AG09309 (cell line): ENCODE data around the gene XRCC5.

Experiments used
- DNase-seq: peaks from one replicate; pipeline ENCODE4 v3.0.0-alpha.2; 2010; ENCODE audit warnings: low read depth
- H3K4me3 ChIP-seq: 2 replicates; pipeline ENCODE4 v1.5.1; 2011; ENCODE audit warnings: mild to moderate bottlenecking, low read depth, low read length, moderate library complexity; ENCODE audit not compliant: control insufficient read depth
- TF ChIP-seq, protein P1 (sequence below): IDR thresholded peaks from 2 replicates; pipeline ENCODE4 v1.5.1; 2011; ENCODE audit warnings: mild to moderate bottlenecking, low read depth, low read length, inconsistent platforms; ENCODE audit not compliant: insufficient read depth, control insufficient read depth; ENCODE audit errors: missing control alignments

The XRCC5 gene

DNA sequence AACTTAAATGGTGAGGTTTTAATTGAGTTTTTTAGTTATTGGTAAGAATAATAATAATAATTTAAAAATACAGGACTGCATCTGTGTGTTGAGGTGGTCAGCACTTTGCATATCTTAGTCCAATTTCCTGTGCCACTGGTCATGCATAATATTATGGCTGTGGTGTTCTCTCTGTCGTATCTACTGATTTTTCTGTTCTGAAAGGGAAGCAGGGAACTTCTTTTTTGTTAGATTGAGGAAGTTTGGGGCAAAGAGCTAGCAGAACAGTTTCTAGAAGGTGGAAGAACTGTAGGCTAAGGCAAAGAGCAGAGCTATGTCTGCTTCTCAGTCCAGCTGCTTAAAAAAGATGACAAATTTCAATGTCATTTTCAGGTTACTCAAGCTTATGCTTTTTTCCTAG is 74.3 kb downstream of the XRCC5 start:
- H3K4me3 ChIP-seq: no peak overlapping the region
- DNase-seq: no peak
- TF ChIP-seq, protein P1, sequence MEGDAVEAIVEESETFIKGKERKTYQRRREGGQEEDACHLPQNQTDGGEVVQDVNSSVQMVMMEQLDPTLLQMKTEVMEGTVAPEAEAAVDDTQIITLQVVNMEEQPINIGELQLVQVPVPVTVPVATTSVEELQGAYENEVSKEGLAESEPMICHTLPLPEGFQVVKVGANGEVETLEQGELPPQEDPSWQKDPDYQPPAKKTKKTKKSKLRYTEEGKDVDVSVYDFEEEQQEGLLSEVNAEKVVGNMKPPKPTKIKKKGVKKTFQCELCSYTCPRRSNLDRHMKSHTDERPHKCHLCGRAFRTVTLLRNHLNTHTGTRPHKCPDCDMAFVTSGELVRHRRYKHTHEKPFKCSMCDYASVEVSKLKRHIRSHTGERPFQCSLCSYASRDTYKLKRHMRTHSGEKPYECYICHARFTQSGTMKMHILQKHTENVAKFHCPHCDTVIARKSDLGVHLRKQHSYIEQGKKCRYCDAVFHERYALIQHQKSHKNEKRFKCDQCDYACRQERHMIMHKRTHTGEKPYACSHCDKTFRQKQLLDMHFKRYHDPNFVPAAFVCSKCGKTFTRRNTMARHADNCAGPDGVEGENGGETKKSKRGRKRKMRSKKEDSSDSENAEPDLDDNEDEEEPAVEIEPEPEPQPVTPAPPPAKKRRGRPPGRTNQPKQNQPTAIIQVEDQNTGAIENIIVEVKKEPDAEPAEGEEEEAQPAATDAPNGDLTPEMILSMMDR: no peak

DNA sequence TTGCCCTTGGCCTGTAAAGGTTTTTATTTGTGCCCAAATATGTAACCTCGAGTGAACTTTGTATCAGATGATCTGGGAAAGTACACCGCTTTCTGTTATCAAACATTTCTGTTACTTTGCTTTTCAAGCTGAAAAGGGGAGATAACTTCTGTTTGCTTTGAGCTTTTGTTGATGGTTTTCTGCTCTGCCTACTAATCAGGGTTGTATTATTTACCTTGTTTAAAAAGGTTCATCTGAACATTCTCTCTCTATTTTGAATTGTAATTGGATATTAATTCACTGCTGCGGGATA is 79.4 kb downstream of the XRCC5 start:
- DNase-seq: no peak

GRCh38 chr2:216188956-216189355 is 79.8 kb downstream of the XRCC5 start:
- peak; percentile 37 for DNase-seq
- no peak overlapping the region for H3K4me3 ChIP-seq

More for the DNA sequence above, 79.4 kb downstream of the XRCC5 start:
- H3K4me3 ChIP-seq: no peak overlapping the region
- TF ChIP-seq, protein P1: no peak

GRCh38 chr2:216189410-216189809 is 80.3 kb downstream of the XRCC5 start:
- TF ChIP-seq, protein P1: no peak
- H3K4me3 ChIP-seq: no peak overlapping the region
- no peak for DNase-seq

More at GRCh38 chr2:216188956-216189355, 79.8 kb downstream of the XRCC5 start:
- TF ChIP-seq, protein P1: no peak

- no peak for DNase-seq
- H3K4me3 ChIP-seq: no peak overlapping the region
- TF ChIP-seq, protein P1: no peak
These were observed 83.0 kb downstream of the XRCC5 start for GRCh38 chr2:216192181-216192580.

GRCh38 chr2:216192931-216193330 is 83.8 kb downstream of the XRCC5 start:
- DNase-seq: no peak
- no peak overlapping the region for H3K4me3 ChIP-seq
- TF ChIP-seq, protein P1: no peak

- no peak overlapping the region for H3K4me3 ChIP-seq
- TF ChIP-seq, protein P1: no peak
- no peak for DNase-seq
These were observed 84.9 kb downstream of the XRCC5 start for GRCh38 chr2:216194013-216194412.
